SK-N-SH (cell line): ENCODE results near the gene DEPP1. TPM values are rescaled to one million over a fixed set of nuclear protein-coding genes. Genes with fewer than 3 reads are reported as not detected.

Experiments used
- CTCF ChIA-PET: fragments of 300-600, 350-600 bp; formaldehyde crosslinking; extraction: SDS; loops from one replicate; lab custom pipeline; 2021; lab: Yijun Ruan, JAX
- POLR2A ChIA-PET: fragments of 350-600 bp; sonication (Branson Sonifier 250); formaldehyde crosslinking; extraction: SDS; loops from one replicate; lab custom pipeline; 2020; ENCODE audit warnings: antibody characterized with exemption, inconsistent platforms; lab: Yijun Ruan, JAX
- DNase-seq: peaks from one replicate; pipeline ENCODE4 v3.0.0; 2012
- H2AFZ ChIP-seq: fragments of 200-600 bp; sonication (generic); 2 replicates; pipeline ENCODE4 v1.8.1; 2016; ENCODE audit warnings: antibody characterized with exemption, mild to moderate bottlenecking, low read depth
- H3F3A ChIP-seq: fragments of 200-600 bp; sonication (generic); replicated peaks from 2 replicates; pipeline ENCODE3; 2016; ENCODE audit warnings: antibody characterized with exemption, mild to moderate bottlenecking; ENCODE audit not compliant: insufficient read depth
- H3K27ac ChIP-seq, 2 experiments: fragments of 200-500 bp in 1 of 2; fragments of 200-600 bp in 1 of 2; sonication (Bioruptor generic) in 1 of 2; sonication (generic), shearing (Covaris generic) in 1 of 2; 2 replicates each; pipeline versions ENCODE4 v1.5.1 to v1.6.1; 2014 to 2016; ENCODE audit warnings: low read depth in 2 of 2, inconsistent platforms in 1 of 2, low read length in 1 of 2, mild to moderate bottlenecking in 1 of 2, mixed read lengths in 1 of 2
- H3K27me3 ChIP-seq: fragments of 200-600 bp; sonication (generic), shearing (Covaris generic); 2 replicates; pipeline ENCODE4 v1.6.1; 2016; ENCODE audit warnings: mixed run types; ENCODE audit not compliant: insufficient read depth
- H3K36me3 ChIP-seq, 2 experiments: fragments of 200-500 bp in 1 of 2; fragments of 200-600 bp in 1 of 2; sonication (Bioruptor generic) in 1 of 2; sonication (generic) in 1 of 2; replicated peaks in 1 of 2; 2 replicates each; pipeline versions ENCODE3 to v1.5.1; 2014 to 2016; ENCODE audit warnings: low read length in 1 of 2, mild to moderate bottlenecking in 1 of 2; ENCODE audit not compliant: insufficient read depth in 2 of 2, control insufficient read depth in 1 of 2
- H3K4me1 ChIP-seq, 2 experiments: fragments of 200-500 bp in 1 of 2; fragments of 200-600 bp in 1 of 2; sonication (Bioruptor generic) in 1 of 2; sonication (generic), shearing (Covaris generic) in 1 of 2; 2 replicates each; pipeline versions ENCODE4 v1.5.1 to v1.6.1; 2014 to 2016; ENCODE audit warnings: low read depth in 1 of 2, low read length in 1 of 2, mixed run types in 1 of 2; ENCODE audit not compliant: insufficient read depth in 2 of 2, control insufficient read depth in 1 of 2
- H3K4me2 ChIP-seq: fragments of 200-600 bp; sonication (generic), shearing (Covaris generic); 2 replicates; pipeline ENCODE4 v1.6.1; 2017; ENCODE audit warnings: mixed run types
- H3K4me3 ChIP-seq, 2 experiments: fragments of 200-500 bp in 1 of 2; fragments of 200-600 bp in 1 of 2; sonication (Bioruptor generic) in 1 of 2; sonication (generic), shearing (Covaris generic) in 1 of 2; 2 replicates each; pipeline versions ENCODE4 v1.5.1 to v1.8.1; 2014 to 2016; ENCODE audit warnings: low read depth in 2 of 2, inconsistent platforms in 1 of 2, low read length in 1 of 2, mild to moderate bottlenecking in 1 of 2, mixed read lengths in 1 of 2, moderate library complexity in 1 of 2
- H3K79me2 ChIP-seq: fragments of 200-600 bp; sonication (generic); 2 replicates; pipeline ENCODE4 v1.8.1; 2017; ENCODE audit warnings: mild to moderate bottlenecking; ENCODE audit not compliant: insufficient read depth
- H3K9ac ChIP-seq: fragments of 200-600 bp; sonication (generic); 2 replicates; pipeline ENCODE4 v1.6.1; 2017; ENCODE audit warnings: mixed run types
- H3K9me2 ChIP-seq: fragments of 200-600 bp; sonication (generic); 2 replicates; pipeline ENCODE4 v1.6.1; 2017; ENCODE audit warnings: mixed run types
- H3K9me3 ChIP-seq: fragments of 200-600 bp; sonication (generic); 2 replicates; pipeline ENCODE4 v1.6.1; 2017; ENCODE audit warnings: mixed run types, mild to moderate bottlenecking, moderate library complexity
- H4K20me1 ChIP-seq: fragments of 200-600 bp; sonication (generic); 2 replicates; pipeline ENCODE4 v1.6.1; 2017; ENCODE audit warnings: mild to moderate bottlenecking, mixed run types; ENCODE audit not compliant: insufficient read depth
- CHD2 ChIP-seq: fragments of 150-350 bp; IDR thresholded peaks from 2 replicates; pipeline ENCODE4 v1.6.1; 2018; ENCODE audit warnings: low read length; ENCODE audit not compliant: partially characterized antibody
- EZH2phosphoT487 ChIP-seq: fragments of 200-600 bp; sonication (generic); IDR thresholded peaks from 2 replicates; pipeline ENCODE4 v1.6.1; 2017; ENCODE audit warnings: low read depth, mixed run types, mild to moderate bottlenecking, antibody characterized with exemption, moderate library complexity, borderline replicate concordance
- FOSL2 ChIP-seq: IDR thresholded peaks from 2 replicates; pipeline ENCODE4 v1.4.0; 2012; ENCODE audit warnings: low read depth, mild to moderate bottlenecking, moderate library complexity, borderline replicate concordance
- FOXJ3 ChIP-seq: sonication (generic); formaldehyde crosslinking; IDR thresholded peaks from 2 replicates; pipeline ENCODE4 v1.5.1; 2020; ENCODE audit warnings: mild to moderate bottlenecking, missing genetic modification reagents
- GABPA ChIP-seq: IDR thresholded peaks from 2 replicates; pipeline ENCODE4 v1.4.0; 2012; ENCODE audit warnings: low read depth, mild to moderate bottlenecking
- JUND ChIP-seq: IDR thresholded peaks from 2 replicates; pipeline ENCODE4 v1.4.0; 2012
- MAX ChIP-seq: IDR thresholded peaks from 2 replicates; pipeline ENCODE4 v1.4.0; 2012; ENCODE audit warnings: low read depth
- MEF2A ChIP-seq: IDR thresholded peaks from 2 replicates; pipeline ENCODE4 v1.4.0; 2012; ENCODE audit warnings: low read depth, borderline replicate concordance
- POLR2AphosphoS5 ChIP-seq: IDR thresholded peaks from 2 replicates; pipeline ENCODE4 v1.6.1; 2012; ENCODE audit warnings: low read depth, low read length
- RAD21 ChIP-seq: IDR thresholded peaks from 2 replicates; pipeline ENCODE4 v1.6.1; 2012; ENCODE audit warnings: mild to moderate bottlenecking, low read length
- RCOR1 ChIP-seq: fragments of 150-350 bp; IDR thresholded peaks from 2 replicates; pipeline ENCODE4 v1.6.1; 2017; ENCODE audit warnings: antibody characterized with exemption, low read length
- RXRA ChIP-seq: IDR thresholded peaks from 2 replicates; pipeline ENCODE4 v1.4.0; 2012; ENCODE audit warnings: low read depth, mild to moderate bottlenecking, borderline replicate concordance
- SMC3 ChIP-seq: IDR thresholded peaks from 2 replicates; pipeline ENCODE4 v1.6.1; 2012; ENCODE audit warnings: low read depth, low read length, improper control_type of control experiment
- TEAD4 ChIP-seq: IDR thresholded peaks from 2 replicates; pipeline ENCODE4 v1.4.0; 2012; ENCODE audit warnings: mild to moderate bottlenecking, borderline replicate concordance; ENCODE audit not compliant: insufficient read depth
- USF1 ChIP-seq: IDR thresholded peaks from 2 replicates; pipeline ENCODE4 v1.4.0; 2012; ENCODE audit warnings: low read depth, borderline replicate concordance
- USF2 ChIP-seq: fragments of 150-350 bp; IDR thresholded peaks from 2 replicates; pipeline ENCODE4 v1.6.1; 2017; ENCODE audit warnings: antibody characterized with exemption, low read length, low read depth, borderline replicate concordance
- WGBS: methylation state at CpG from one replicate; pipeline ENCODE4 v1.1.6; 2017; ENCODE audit warnings: low lambda C conversion rate; 5-methylcytosine and 5-hydroxymethylcytosine counted together
- polyA plus RNA-seq, 3 experiments: library from polyadenylated mRNA; depleted of rRNA; stranded (reverse); fragments of >200 nt; gene quantifications; 2 replicates each; pipeline ENCODE4 v1.2.3, GENCODE V29; 2012

The DEPP1 gene
- polyA plus RNA-seq, 1 of the 3 experiments (the other 2 are of a cell fraction): 5.3 TPM

GRCh38 chr10:44956717-44957706, 21.6 kb downstream of the DEPP1 start:
- H3K9me2 ChIP-seq: no peaks in the 10 kb centered on the region
- peaks cover 7% of the 10 kb centered on the region for H3K79me2 ChIP-seq
- WGBS: 94% methylated on average over 4 of the region's 4 CpGs
- H3K4me1 ChIP-seq: peaks cover 13 to 18% of the 10 kb centered on the region in 2 experiments; a peak in 3 of 4 replicates
- no peak overlapping the region for H3K9ac ChIP-seq
- H3F3A ChIP-seq: no peaks in the 10 kb centered on the region
- no peak overlapping the region for H2AFZ ChIP-seq
- no peaks in the 10 kb centered on the region for H3K9me3 ChIP-seq
- H4K20me1 ChIP-seq: no peaks in the 10 kb centered on the region
- peaks cover 0 to 8% of the 10 kb centered on the region in 2 experiments for H3K36me3 ChIP-seq
- no peak overlapping the region for H3K4me3 ChIP-seq
- CTCF ChIA-PET: interaction anchor here (3.9 kb wide), 1 partner anchor 25 kb away, joined by 25 read pairs; no protein-coding TSS in a partner anchor
- no peak overlapping the region for H3K27ac ChIP-seq
- H3K4me2 ChIP-seq: peak overlapping the region; percentile 96
- TF ChIP-seq SMC3 (no peak), RXRA (no peak), FOXJ3 (no peak)
- POLR2A ChIA-PET: no interaction called here
- H3K27me3 ChIP-seq: no peaks in the 10 kb centered on the region
- no peak for DNase-seq

- Histone ChIP-seq H4K20me1 (no peaks in the 10 kb centered on the region), H3K9me3 (no peaks in the 10 kb centered on the region), H3K9me2 (no peaks in the 10 kb centered on the region), H3K27ac (no peak overlapping the region), H3K4me1 (peaks cover 13 to 18% of the 10 kb centered on the region in 2 experiments; a peak in 3 of 4 replicates), H3K4me2 (no peak overlapping the region), H3K27me3 (no peaks in the 10 kb centered on the region), H2AFZ (no peak overlapping the region), H3K79me2 (peaks cover 7% of the 10 kb centered on the region), H3K36me3 (peaks cover 0 to 8% of the 10 kb centered on the region in 2 experiments), H3F3A (no peaks in the 10 kb centered on the region), H3K4me3 (no peak overlapping the region), H3K9ac (no peak overlapping the region)
- ChIA-PET CTCF (interaction anchor here (3.9 kb wide), 1 partner anchor 24 kb away, joined by 25 read pairs; no protein-coding TSS in a partner anchor), POLR2A (no interaction called here)
- no peak for DNase-seq
- TF ChIP-seq MAX (no peak), RAD21 (no peak), RCOR1 (no peak), FOSL2 (no peak), MEF2A (no peak), JUND (no peak), POLR2AphosphoS5 (no peak), USF2 (no peak), CHD2 (no peak), EZH2phosphoT487 (no peak), GABPA (no peak), RXRA (no peak), USF1 (no peak), TEAD4 (no peak)
- WGBS: 96% methylated on average over 4 of the region's 4 CpGs
Observed at GRCh38 chr10:44956226-44956625, 22.4 kb downstream of the DEPP1 start.
